Naive B cell (primary cell): ENCODE measurements around the gene TECPR2. TPM values are rescaled to one million over a fixed set of nuclear protein-coding genes. Genes with fewer than 3 reads are reported as not detected.
A peak's percentile ranks its signal among the peaks of the same experiment; 100 is the strongest.

Source experiments
- ATAC-seq, 2 donors: fragments of 150-1000 bp; cut with Tn5 transposase; 2 replicates each; pipeline ENCODE4 v1.10.0; 2021; ENCODE audit warnings: low read depth in 2 of 2, mild to moderate bottlenecking in 2 of 2, moderate library complexity in 2 of 2
- DNase-seq: peaks from one replicate; pipeline ENCODE4 v3.0.0; 2022
- H3K27ac Mint-ChIP-seq, 6 donors: one replicate each; pipeline ENCODE4 v1.8.0; 2020 to 2022; ENCODE audit warnings: mild to moderate bottlenecking in 6 of 6, mixed read lengths in 6 of 6, moderate library complexity in 5 of 6, inconsistent platforms in 2 of 6
- H3K27me3 Mint-ChIP-seq, 3 donors: one replicate each; pipeline ENCODE4 v1.8.0; 2021 to 2022; ENCODE audit warnings: mixed read lengths in 3 of 3, mild to moderate bottlenecking in 1 of 3
- H3K36me3 Mint-ChIP-seq, 2 donors: one replicate each; pipeline ENCODE4 v1.8.0; 2020 to 2022; ENCODE audit warnings: mixed read lengths in 2 of 2, inconsistent platforms in 1 of 2, mild to moderate bottlenecking in 1 of 2
- H3K4me1 Mint-ChIP-seq, 3 donors: one replicate each; pipeline ENCODE4 v1.8.0; 2020 to 2022; ENCODE audit warnings: mixed read lengths in 3 of 3, inconsistent platforms in 1 of 3, mild to moderate bottlenecking in 1 of 3, moderate library complexity in 1 of 3
- H3K4me3 Mint-ChIP-seq, 8 donors: one replicate each; pipeline ENCODE4 v1.8.0; 2020 to 2022; ENCODE audit warnings: mild to moderate bottlenecking in 8 of 8, mixed read lengths in 8 of 8, moderate library complexity in 8 of 8, inconsistent platforms in 2 of 8
- H3K9me3 Mint-ChIP-seq, 7 donors: one replicate each; pipeline ENCODE4 v1.8.0; 2020 to 2022; ENCODE audit warnings: mixed read lengths in 7 of 7, mild to moderate bottlenecking in 5 of 7, inconsistent platforms in 2 of 7, moderate library complexity in 1 of 7
- polyA plus RNA-seq, 6 donors: library from polyadenylated mRNA; unstranded; fragments of 300-500 nt; fragmentation: Illumina TruSeq; gene quantifications; one replicate each; pipeline ENCODE4 v1.2.3, GENCODE V29; 2021; ENCODE audit warnings: low read depth in 6 of 6

TECPR2 gene
- 1 to 10 TPM; 2.3 to 6.6 (median 3.1) TPM for polyA plus RNA-seq

- no peaks in the 10 kb centered on the region for H3K9me3 Mint-ChIP-seq
- H3K27ac Mint-ChIP-seq: peak within 1 kb of the TSS in 5 of 6 donors; percentile 95 to 98 (median 97)
- no peaks in the 10 kb centered on the region for H3K36me3 Mint-ChIP-seq
- peak within 1 kb of the TSS in 6 of 8 donors; percentile 90 to 100 (median 96) for H3K4me3 Mint-ChIP-seq
- DNase-seq (peak; percentile 92), ATAC-seq (peak; percentile 95)
- H3K4me1 Mint-ChIP-seq: peaks cover 21 to 36% (median 25%) of the 10 kb centered on the region in 3 donors
- no peaks in the 10 kb centered on the region for H3K27me3 Mint-ChIP-seq
These were observed at the start of gene TECPR2, which contains the start of gene CINP for GRCh38 chr14:102362545-102363181. Gene TECPR2, plus strand, starts transcription at chr14:102362941. Its CDS starts 13,781 bp downstream, at chr14:102376722. Gene CINP, minus strand, starts transcription at chr14:102362890. Its CDS starts 39 bp downstream, at chr14:102362851.

- Mint-ChIP-seq H3K36me3 (no peaks in the 10 kb centered on the region), H3K9me3 (peaks cover 0 to 5% (median 0%) of the 10 kb centered on the region in 7 donors), H3K4me3 (peak overlapping the region; percentile 87 to 99 (median 94)), H3K4me1 (peaks cover 29 to 53% (median 46%) of the 10 kb centered on the region in 3 donors), H3K27ac (peak overlapping the region; percentile 54 to 92 (median 76)), H3K27me3 (peaks cover 0 to 4% (median 0%) of the 10 kb centered on the region in 3 donors)
- ATAC-seq: peak; percentile 68 to 72
- peak; percentile 80 for DNase-seq
These were observed 48.3 kb upstream of the TECPR2 start for GRCh38 chr14:102314242-102315011.

DNA sequence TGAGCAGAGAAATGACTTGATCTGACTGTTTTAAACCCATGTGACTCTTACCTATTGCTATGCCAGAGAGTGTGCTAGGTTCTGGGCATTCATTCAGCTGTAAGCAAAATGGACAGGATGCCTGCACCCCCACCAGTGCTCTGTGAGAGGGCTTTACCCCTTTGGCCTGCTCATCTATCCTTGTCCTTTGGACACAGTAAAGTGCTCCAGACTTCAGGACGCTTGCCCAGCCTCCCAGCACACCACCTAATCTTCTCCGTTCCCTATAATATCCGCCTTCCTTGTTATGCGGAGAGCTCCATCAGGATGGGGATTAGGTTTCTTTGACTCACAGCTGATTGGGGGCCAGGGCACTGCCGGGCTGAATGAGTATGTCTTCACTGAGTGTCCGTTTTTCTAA, 47.6 kb upstream of the TECPR2 start:
- DNase-seq: no peak
- Mint-ChIP-seq H3K4me3 (peak overlapping the region in 7 of 8 donors; percentile 87 to 99 (median 94)), H3K36me3 (no peaks in the 10 kb centered on the region), H3K27me3 (peaks cover 0 to 4% (median 0%) of the 10 kb centered on the region in 3 donors), H3K27ac (peak overlapping the region in 2 of 6 donors; percentile 27 to 92), H3K4me1 (peaks cover 31 to 56% (median 48%) of the 10 kb centered on the region in 3 donors), H3K9me3 (peaks cover 0 to 5% (median 0%) of the 10 kb centered on the region in 7 donors)
- no peak for ATAC-seq

- Mint-ChIP-seq H3K9me3 (peaks cover 0 to 5% (median 0%) of the 10 kb centered on the region in 7 donors), H3K27ac (peak overlapping the region; percentile 93 to 100 (median 99)), H3K4me1 (peaks cover 35 to 62% (median 60%) of the 10 kb centered on the region in 3 donors), H3K36me3 (no peaks in the 10 kb centered on the region), H3K27me3 (peaks cover 0 to 4% (median 0%) of the 10 kb centered on the region in 3 donors), H3K4me3 (peak overlapping the region; percentile 94 to 99 (median 96))
- ATAC-seq (no peak), DNase-seq (no peak)
These were observed 46.4 kb upstream of the TECPR2 start for GRCh38 chr14:102316338-102316742.

DNA sequence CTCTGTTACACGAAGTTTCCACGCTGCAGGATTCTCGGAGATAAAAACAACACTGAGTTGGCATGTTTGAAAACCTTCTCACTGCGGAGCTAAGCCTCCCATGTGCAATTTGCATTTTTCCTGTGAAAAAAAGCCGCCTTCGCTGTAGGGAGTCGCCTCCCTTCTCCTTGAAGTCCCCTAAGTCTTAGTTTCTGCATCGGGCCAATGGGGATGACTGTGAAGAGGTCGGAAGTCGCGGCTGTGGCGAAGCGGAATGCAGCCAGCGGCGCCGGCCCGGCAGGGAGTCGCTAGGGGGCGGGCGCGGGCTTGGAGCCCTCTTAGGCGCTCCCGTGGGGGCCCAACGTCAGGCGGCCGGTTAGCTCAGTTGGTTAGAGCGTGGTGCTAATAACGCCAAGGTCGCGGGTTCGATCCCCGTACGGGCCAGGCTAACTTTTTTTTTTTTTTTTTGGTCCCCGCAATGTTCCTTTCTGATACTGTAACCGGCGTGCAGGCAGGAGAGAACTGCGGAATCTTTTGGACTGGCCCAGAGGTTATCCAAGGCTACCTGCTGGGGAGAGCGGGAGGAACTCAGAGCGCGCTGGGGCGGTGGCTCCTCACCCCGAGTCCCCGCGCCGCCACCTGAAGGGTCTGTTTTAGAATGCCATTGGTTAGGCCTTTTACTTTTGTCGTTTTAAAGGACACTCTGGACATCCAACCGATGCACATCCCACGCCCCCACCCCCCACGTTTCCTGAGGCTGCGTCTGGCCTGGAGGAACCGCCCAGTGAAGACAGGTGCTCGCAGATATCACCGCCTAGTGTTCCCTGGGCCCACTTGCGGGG, 45.8 kb upstream of the TECPR2 start:
- DNase-seq (peak; percentile 97), ATAC-seq (peak; percentile 58 to 61)
- Mint-ChIP-seq H3K4me1 (peaks cover 41 to 65% (median 62%) of the 10 kb centered on the region in 3 donors), H3K27ac (peak overlapping the region; percentile 93 to 100 (median 99)), H3K36me3 (no peaks in the 10 kb centered on the region), H3K9me3 (peaks cover 0 to 5% (median 0%) of the 10 kb centered on the region in 7 donors), H3K27me3 (peaks cover 0 to 4% (median 0%) of the 10 kb centered on the region in 3 donors), H3K4me3 (peak overlapping the region; percentile 94 to 99 (median 96))

GRCh38 chr14:102317564-102318248, 45.0 kb upstream of the TECPR2 start:
- ATAC-seq: no peak
- peaks cover 0 to 5% (median 0%) of the 10 kb centered on the region in 7 donors for H3K9me3 Mint-ChIP-seq
- peak overlapping the region; percentile 93 to 100 (median 99) for H3K27ac Mint-ChIP-seq
- no peaks in the 10 kb centered on the region for H3K36me3 Mint-ChIP-seq
- H3K27me3 Mint-ChIP-seq: peaks cover 0 to 4% (median 0%) of the 10 kb centered on the region in 3 donors
- no peak for DNase-seq
- H3K4me1 Mint-ChIP-seq: peaks cover 41 to 73% (median 65%) of the 10 kb centered on the region in 3 donors
- H3K4me3 Mint-ChIP-seq: peak overlapping the region; percentile 94 to 99 (median 97)

- Mint-ChIP-seq H3K9me3 (peaks cover 0 to 5% (median 0%) of the 10 kb centered on the region in 7 donors), H3K4me3 (peak overlapping the region; percentile 94 to 99 (median 98)), H3K4me1 (peaks cover 44 to 78% (median 72%) of the 10 kb centered on the region in 3 donors), H3K27me3 (peaks cover 0 to 4% (median 0%) of the 10 kb centered on the region in 3 donors), H3K27ac (peak overlapping the region; percentile 98 to 100 (median 99)), H3K36me3 (no peaks in the 10 kb centered on the region)
- DNase-seq: no peak
- ATAC-seq: no peak
These were observed 43.9 kb upstream of the TECPR2 start for GRCh38 chr14:102318781-102319276.

DNA sequence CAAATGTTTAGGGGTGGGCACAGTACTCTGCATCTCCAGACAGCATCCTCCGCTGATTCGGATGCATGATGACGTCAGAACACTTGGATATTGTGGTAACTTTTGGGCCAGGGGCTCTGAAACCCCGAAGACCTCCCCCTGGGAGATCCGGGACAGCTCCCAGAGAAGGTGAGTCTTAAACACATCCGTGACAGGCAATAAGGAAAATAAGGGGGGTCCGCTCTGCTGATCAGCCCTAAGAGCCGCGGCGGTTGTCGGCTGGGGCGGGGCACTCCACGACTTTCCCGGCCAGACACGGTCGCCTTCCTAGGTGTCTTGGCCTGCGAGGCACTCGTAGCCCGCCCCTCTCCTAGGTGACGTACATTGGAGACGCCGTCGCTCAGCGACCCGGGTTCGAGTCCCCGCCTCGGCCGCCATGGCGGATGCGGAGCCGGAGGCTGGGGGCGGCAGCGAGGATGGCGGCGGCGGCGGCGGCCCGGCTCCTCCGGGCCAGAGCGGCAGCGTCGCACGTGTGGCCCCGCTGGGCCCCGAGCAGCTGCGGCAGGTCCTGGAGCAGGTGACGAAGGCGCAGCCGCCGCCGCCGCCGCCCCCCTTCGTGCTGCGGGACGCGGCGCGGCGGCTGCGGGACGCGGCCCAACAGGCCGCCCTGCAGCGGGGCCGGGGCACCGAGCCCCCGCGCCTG, 43.2 kb upstream of the TECPR2 start, which contains the start of gene ZNF839:
Gene ZNF839, plus strand, starts transcription at position 396 of the 682 bp plus-strand sequence. Its CDS starts 20 bp downstream, at position 416.
- H3K4me3 Mint-ChIP-seq: peak within 1 kb of the TSS; percentile 94 to 99 (median 98)
- DNase-seq (peak; percentile 93), ATAC-seq (peak; percentile 73 to 74)
- peaks cover 0 to 5% (median 0%) of the 10 kb centered on the region in 7 donors for H3K9me3 Mint-ChIP-seq
- H3K36me3 Mint-ChIP-seq: no peaks in the 10 kb centered on the region
- H3K27me3 Mint-ChIP-seq: peaks cover 0 to 4% (median 0%) of the 10 kb centered on the region in 3 donors
- H3K27ac Mint-ChIP-seq: peak within 1 kb of the TSS; percentile 98 to 100 (median 99)
- peaks cover 41 to 71% (median 65%) of the 10 kb centered on the region in 3 donors for H3K4me1 Mint-ChIP-seq

- Mint-ChIP-seq H3K27ac (peak overlapping the region; percentile 76 to 100 (median 96)), H3K4me1 (peaks cover 35 to 68% (median 59%) of the 10 kb centered on the region in 3 donors), H3K9me3 (peaks cover 0 to 5% (median 0%) of the 10 kb centered on the region in 7 donors), H3K27me3 (peaks cover 0 to 4% (median 0%) of the 10 kb centered on the region in 3 donors), H3K36me3 (no peaks in the 10 kb centered on the region), H3K4me3 (peak overlapping the region; percentile 88 to 99 (median 91))
- DNase-seq: no peak
- ATAC-seq: peak; percentile 38 to 40
These were observed 42.6 kb upstream of the TECPR2 start for GRCh38 chr14:102320033-102320660.

GRCh38 chr14:102320671-102321455, 41.9 kb upstream of the TECPR2 start:
- Mint-ChIP-seq H3K36me3 (no peaks in the 10 kb centered on the region), H3K4me3 (peak overlapping the region; percentile 47 to 99 (median 89)), H3K4me1 (peaks cover 35 to 68% (median 55%) of the 10 kb centered on the region in 3 donors), H3K27me3 (peaks cover 0 to 4% (median 0%) of the 10 kb centered on the region in 3 donors), H3K9me3 (peaks cover 0 to 5% (median 0%) of the 10 kb centered on the region in 7 donors), H3K27ac (peak overlapping the region in 4 of 6 donors; percentile 77 to 100 (median 96))
- DNase-seq (no peak), ATAC-seq (no peak)
